SK-N-SH (cell line): ENCODE measurements around the gene OR2W3. TPM values are rescaled to one million over a fixed set of nuclear protein-coding genes. Genes with fewer than 3 reads are reported as not detected.
A peak's percentile ranks its signal among the peaks of the same experiment; 100 is the strongest.

Experiments used
- CTCF ChIA-PET: fragments of 300-600, 350-600 bp; formaldehyde crosslinking; extraction: SDS; loops from one replicate; lab custom pipeline; 2021; lab: Yijun Ruan, JAX
- POLR2A ChIA-PET: fragments of 350-600 bp; sonication (Branson Sonifier 250); formaldehyde crosslinking; extraction: SDS; loops from one replicate; lab custom pipeline; 2020; ENCODE audit warnings: antibody characterized with exemption, inconsistent platforms; lab: Yijun Ruan, JAX
- DNase-seq: peaks from one replicate; pipeline ENCODE4 v3.0.0; 2012
- H2AFZ ChIP-seq: fragments of 200-600 bp; sonication (generic); 2 replicates; pipeline ENCODE4 v1.8.1; 2016; ENCODE audit warnings: antibody characterized with exemption, mild to moderate bottlenecking, low read depth
- H3F3A ChIP-seq: fragments of 200-600 bp; sonication (generic); replicated peaks from 2 replicates; pipeline ENCODE3; 2016; ENCODE audit warnings: antibody characterized with exemption, mild to moderate bottlenecking; ENCODE audit not compliant: insufficient read depth
- H3K27ac ChIP-seq, 2 experiments: fragments of 200-500 bp in 1 of 2; fragments of 200-600 bp in 1 of 2; sonication (Bioruptor generic) in 1 of 2; sonication (generic), shearing (Covaris generic) in 1 of 2; 2 replicates each; pipeline versions ENCODE4 v1.5.1 to v1.6.1; 2014 to 2016; ENCODE audit warnings: low read depth in 2 of 2, inconsistent platforms in 1 of 2, low read length in 1 of 2, mild to moderate bottlenecking in 1 of 2, mixed read lengths in 1 of 2
- H3K27me3 ChIP-seq: fragments of 200-600 bp; sonication (generic), shearing (Covaris generic); 2 replicates; pipeline ENCODE4 v1.6.1; 2016; ENCODE audit warnings: mixed run types; ENCODE audit not compliant: insufficient read depth
- H3K36me3 ChIP-seq, 2 experiments: fragments of 200-500 bp in 1 of 2; fragments of 200-600 bp in 1 of 2; sonication (Bioruptor generic) in 1 of 2; sonication (generic) in 1 of 2; replicated peaks in 1 of 2; 2 replicates each; pipeline versions ENCODE3 to v1.5.1; 2014 to 2016; ENCODE audit warnings: low read length in 1 of 2, mild to moderate bottlenecking in 1 of 2; ENCODE audit not compliant: insufficient read depth in 2 of 2, control insufficient read depth in 1 of 2
- H3K4me1 ChIP-seq, 2 experiments: fragments of 200-500 bp in 1 of 2; fragments of 200-600 bp in 1 of 2; sonication (Bioruptor generic) in 1 of 2; sonication (generic), shearing (Covaris generic) in 1 of 2; 2 replicates each; pipeline versions ENCODE4 v1.5.1 to v1.6.1; 2014 to 2016; ENCODE audit warnings: low read depth in 1 of 2, low read length in 1 of 2, mixed run types in 1 of 2; ENCODE audit not compliant: insufficient read depth in 2 of 2, control insufficient read depth in 1 of 2
- H3K4me2 ChIP-seq: fragments of 200-600 bp; sonication (generic), shearing (Covaris generic); 2 replicates; pipeline ENCODE4 v1.6.1; 2017; ENCODE audit warnings: mixed run types
- H3K4me3 ChIP-seq, 2 experiments: fragments of 200-500 bp in 1 of 2; fragments of 200-600 bp in 1 of 2; sonication (Bioruptor generic) in 1 of 2; sonication (generic), shearing (Covaris generic) in 1 of 2; 2 replicates each; pipeline versions ENCODE4 v1.5.1 to v1.8.1; 2014 to 2016; ENCODE audit warnings: low read depth in 2 of 2, inconsistent platforms in 1 of 2, low read length in 1 of 2, mild to moderate bottlenecking in 1 of 2, mixed read lengths in 1 of 2, moderate library complexity in 1 of 2
- H3K79me2 ChIP-seq: fragments of 200-600 bp; sonication (generic); 2 replicates; pipeline ENCODE4 v1.8.1; 2017; ENCODE audit warnings: mild to moderate bottlenecking; ENCODE audit not compliant: insufficient read depth
- H3K9ac ChIP-seq: fragments of 200-600 bp; sonication (generic); 2 replicates; pipeline ENCODE4 v1.6.1; 2017; ENCODE audit warnings: mixed run types
- H3K9me2 ChIP-seq: fragments of 200-600 bp; sonication (generic); 2 replicates; pipeline ENCODE4 v1.6.1; 2017; ENCODE audit warnings: mixed run types
- H3K9me3 ChIP-seq: fragments of 200-600 bp; sonication (generic); 2 replicates; pipeline ENCODE4 v1.6.1; 2017; ENCODE audit warnings: mixed run types, mild to moderate bottlenecking, moderate library complexity
- H4K20me1 ChIP-seq: fragments of 200-600 bp; sonication (generic); 2 replicates; pipeline ENCODE4 v1.6.1; 2017; ENCODE audit warnings: mild to moderate bottlenecking, mixed run types; ENCODE audit not compliant: insufficient read depth
- ELF1 ChIP-seq: IDR thresholded peaks from 2 replicates; pipeline ENCODE4 v1.4.0; 2012
- EP300 ChIP-seq, 2 experiments: IDR thresholded peaks; 2 replicates each; pipeline versions ENCODE4 v1.4.0 to v1.6.1; 2012; ENCODE audit warnings: borderline replicate concordance in 1 of 2, low read depth in 1 of 2, low read length in 1 of 2
- EZH2phosphoT487 ChIP-seq: fragments of 200-600 bp; sonication (generic); IDR thresholded peaks from 2 replicates; pipeline ENCODE4 v1.6.1; 2017; ENCODE audit warnings: low read depth, mixed run types, mild to moderate bottlenecking, antibody characterized with exemption, moderate library complexity, borderline replicate concordance
- FOXJ3 ChIP-seq: sonication (generic); formaldehyde crosslinking; IDR thresholded peaks from 2 replicates; pipeline ENCODE4 v1.5.1; 2020; ENCODE audit warnings: mild to moderate bottlenecking, missing genetic modification reagents
- FOXM1 ChIP-seq: IDR thresholded peaks from 2 replicates; pipeline ENCODE4 v1.4.0; 2012; ENCODE audit warnings: low read depth, mild to moderate bottlenecking
- GABPA ChIP-seq: IDR thresholded peaks from 2 replicates; pipeline ENCODE4 v1.4.0; 2012; ENCODE audit warnings: low read depth, mild to moderate bottlenecking
- GATA2 ChIP-seq: sonication (generic); formaldehyde crosslinking; IDR thresholded peaks from 2 replicates; pipeline ENCODE4 v1.5.0; 2020; ENCODE audit warnings: mild to moderate bottlenecking, missing genetic modification reagents
- JUND ChIP-seq: IDR thresholded peaks from 2 replicates; pipeline ENCODE4 v1.4.0; 2012
- MEF2A ChIP-seq: IDR thresholded peaks from 2 replicates; pipeline ENCODE4 v1.4.0; 2012; ENCODE audit warnings: low read depth, borderline replicate concordance
- NRF1 ChIP-seq: IDR thresholded peaks from 2 replicates; pipeline ENCODE4 v1.6.1; 2012; ENCODE audit warnings: low read depth, mild to moderate bottlenecking, low read length
- PBX3 ChIP-seq: IDR thresholded peaks from 2 replicates; pipeline ENCODE4; 2012
- RAD21 ChIP-seq: IDR thresholded peaks from 2 replicates; pipeline ENCODE4 v1.6.1; 2012; ENCODE audit warnings: mild to moderate bottlenecking, low read length
- RCOR1 ChIP-seq: fragments of 150-350 bp; IDR thresholded peaks from 2 replicates; pipeline ENCODE4 v1.6.1; 2017; ENCODE audit warnings: antibody characterized with exemption, low read length
- RFX5 ChIP-seq: IDR thresholded peaks from 2 replicates; pipeline ENCODE4 v1.6.1; 2012; ENCODE audit warnings: mild to moderate bottlenecking, improper control_type of control experiment, low read length
- RXRA ChIP-seq: IDR thresholded peaks from 2 replicates; pipeline ENCODE4 v1.4.0; 2012; ENCODE audit warnings: low read depth, mild to moderate bottlenecking, borderline replicate concordance
- SIN3A ChIP-seq: IDR thresholded peaks from 2 replicates; pipeline ENCODE4 v1.6.1; 2012; ENCODE audit warnings: low read depth, mild to moderate bottlenecking, low read length, moderate library complexity, borderline replicate concordance
- SMC3 ChIP-seq: IDR thresholded peaks from 2 replicates; pipeline ENCODE4 v1.6.1; 2012; ENCODE audit warnings: low read depth, low read length, improper control_type of control experiment
- TAF1 ChIP-seq: IDR thresholded peaks from 2 replicates; pipeline ENCODE4 v1.6.1; 2012; ENCODE audit warnings: low read depth, mild to moderate bottlenecking, low read length, moderate library complexity, borderline replicate concordance
- TCF12 ChIP-seq: IDR thresholded peaks from 2 replicates; pipeline ENCODE4 v1.4.0; 2012
- TEAD4 ChIP-seq: IDR thresholded peaks from 2 replicates; pipeline ENCODE4 v1.4.0; 2012; ENCODE audit warnings: mild to moderate bottlenecking, borderline replicate concordance; ENCODE audit not compliant: insufficient read depth
- USF1 ChIP-seq: IDR thresholded peaks from 2 replicates; pipeline ENCODE4 v1.4.0; 2012; ENCODE audit warnings: low read depth, borderline replicate concordance
- USF2 ChIP-seq: fragments of 150-350 bp; IDR thresholded peaks from 2 replicates; pipeline ENCODE4 v1.6.1; 2017; ENCODE audit warnings: antibody characterized with exemption, low read length, low read depth, borderline replicate concordance
- YY1 ChIP-seq: IDR thresholded peaks from 2 replicates; pipeline ENCODE4 v1.4.0; 2012; ENCODE audit warnings: low read depth, mild to moderate bottlenecking
- WGBS: methylation state at CpG from one replicate; pipeline ENCODE4 v1.1.6; 2017; ENCODE audit warnings: low lambda C conversion rate; 5-methylcytosine and 5-hydroxymethylcytosine counted together
- polyA plus RNA-seq, 3 experiments: library from polyadenylated mRNA; depleted of rRNA; stranded (reverse); fragments of >200 nt; gene quantifications; 2 replicates each; pipeline ENCODE4 v1.2.3, GENCODE V29; 2012

OR2W3 gene
- polyA plus RNA-seq, 1 of the 3 experiments (the other 2 are of a cell fraction): not detected

- Histone ChIP-seq H3K27me3 (no peaks in the 10 kb centered on the region), H3K9ac (no peak overlapping the region), H3K9me2 (no peaks in the 10 kb centered on the region), H3K4me3 (peak overlapping the region in 1 of 2 experiments; percentile 58; a peak in 3 of 4 replicates), H3K4me1 (no peaks in the 10 kb centered on the region), H3K36me3 (no peaks in the 10 kb centered on the region), H3K9me3 (no peaks in the 10 kb centered on the region), H3K79me2 (no peaks in the 10 kb centered on the region), H4K20me1 (no peaks in the 10 kb centered on the region), H2AFZ (peak overlapping the region; percentile 68; the same call in 1 of the 2 replicates), H3K4me2 (peak overlapping the region; percentile 61), H3K27ac (peak overlapping the region in 1 of 2 experiments; percentile 66; a peak in 2 of 4 replicates), H3F3A (peaks cover 8% of the 10 kb centered on the region)
- POLR2A ChIA-PET: no interaction called here
- WGBS: 5% methylated on average over 9 of the region's 9 CpGs
- TF ChIP-seq RCOR1: no peak
- no peak for TF ChIP-seq EP300 (IDR thresholded peaks at IDR 0.05; ENCODE audit: borderline replicate concordance in 1 of 2, low read depth in 1 of 2, low read length in 1 of 2)
- TF ChIP-seq FOXJ3: no peak
- TF ChIP-seq USF2: no peak
- TF ChIP-seq JUND: no peak
- TF ChIP-seq TEAD4: no peak
- no peak for TF ChIP-seq FOXM1
- no peak for TF ChIP-seq GABPA
- TF ChIP-seq GATA2 (CRISPR knock-in tag): no peak
- no peak for DNase-seq
- CTCF ChIA-PET: no interaction called here
Observed at GRCh38 chr1:247905910-247906503, 10.6 kb downstream of the OR2W3 start.

- ChIA-PET POLR2A (no interaction called here), CTCF (no interaction called here)
- Histone ChIP-seq H4K20me1 (no peaks in the 10 kb centered on the region), H3K79me2 (no peaks in the 10 kb centered on the region), H3K27me3 (no peaks in the 10 kb centered on the region; the same call in 1 of the 2 replicates), H3K9ac (peak overlapping the region; percentile 60; the same call in 1 of the 2 replicates), H2AFZ (peak overlapping the region; percentile 84; the same call in 1 of the 2 replicates), H3K4me1 (no peaks in the 10 kb centered on the region), H3K4me2 (peak overlapping the region; percentile 61), H3K27ac (peak overlapping the region in 1 of 2 experiments; percentile 66; a peak in 2 of 4 replicates), H3F3A (peaks cover 8% of the 10 kb centered on the region), H3K4me3 (peak overlapping the region; percentile 34 to 58; a peak in 3 of 4 replicates), H3K9me2 (no peaks in the 10 kb centered on the region), H3K36me3 (no peaks in the 10 kb centered on the region), H3K9me3 (no peaks in the 10 kb centered on the region)
- DNase-seq: no peak
- 5% methylated on average over 7 of the region's 7 CpGs for WGBS
- peak; percentile 49 for TF ChIP-seq TCF12
- TF ChIP-seq FOXJ3: no peak
- peak; percentile 51 for TF ChIP-seq PBX3
- TF ChIP-seq SMC3: no peak
- TF ChIP-seq USF2: no peak
- TF ChIP-seq FOXM1: no peak
- TF ChIP-seq YY1: no peak
- TF ChIP-seq EZH2phosphoT487: no peak
- no peak for TF ChIP-seq SIN3A
- no peak for TF ChIP-seq ELF1
- no peak for TF ChIP-seq TAF1
- no peak for TF ChIP-seq USF1
- no peak for TF ChIP-seq NRF1
- no peak for TF ChIP-seq RXRA
- no peak for TF ChIP-seq MEF2A
- TF ChIP-seq RFX5: no peak
- no peak for TF ChIP-seq RAD21
Observed at GRCh38 chr1:247906504-247907047, 11.2 kb downstream of the OR2W3 start.
